K562 (cell line): ENCODE measurements around the gene CEACAM20. TPM values are rescaled to one million over a fixed set of nuclear protein-coding genes. Genes with fewer than 3 reads are reported as not detected.

Source experiments
- ATAC-seq: fragments of 200-7000 bp; cut with Tn5 transposase; 3 replicates; pipeline ENCODE4 v1.9.1; 2020; ENCODE audit warnings: moderate library complexity
- BruUV-seq: library from RNA; stranded (reverse); fragments of 400-500 nt; replicated peaks from 2 replicates; lab custom pipeline; 2021; lab: Mats Ljungman, UMichigan
- CTCF ChIA-PET: fragments of 300-600 bp; formaldehyde crosslinking; extraction: SDS; loops from one replicate; lab custom pipeline; 2021; ENCODE audit warnings: low intra/inter-chr PET ratio; lab: Yijun Ruan, JAX
- POLR2A ChIA-PET: fragments of 300-600, 350-650 bp; sonication (Branson Sonifier 250); formaldehyde crosslinking; extraction: SDS; loops from one replicate; lab custom pipeline; 2021; ENCODE audit warnings: antibody characterized with exemption, inconsistent platforms; lab: Yijun Ruan, JAX
- DNase-seq, 4 experiments: peaks; one replicate each; pipeline versions ENCODE4 v3.0.0 to v3.0.0-alpha.2; 2011 to 2018; ENCODE audit warnings: low spot score in 3 of 4, mixed read lengths in 3 of 4; ENCODE audit errors: extremely low read depth in 1 of 4
- FAIRE-seq: peaks from 2 replicates; lab custom pipeline; 2011; peaks lifted over from hg19 to GRCh38; lab: Jason Lieb, UNC
- H2AFZ ChIP-seq: 2 replicates; pipeline ENCODE4 v1.6.0; 2011; ENCODE audit warnings: low read depth, low read length, control low read depth, inconsistent platforms
- H3K27ac ChIP-seq: fragments of 200-600 bp; 3 replicates; pipeline ENCODE4 v1.8.0; 2011; ENCODE audit warnings: low read depth, mild to moderate bottlenecking, control low read depth, inconsistent platforms, low read length, moderate library complexity, mixed read lengths; ENCODE audit errors: extremely low read depth
- H3K27me3 ChIP-seq, 2 experiments: fragments of 300-600 bp in 1 of 2; 2 replicates in 1 of 2; 3 replicates in 1 of 2; pipeline versions ENCODE4 v1.6.0 to v1.8.0; 2011; ENCODE audit warnings: inconsistent platforms in 2 of 2, low read length in 2 of 2, mild to moderate bottlenecking in 1 of 2, mixed read lengths in 1 of 2, moderate library complexity in 1 of 2; ENCODE audit not compliant: control insufficient read depth in 2 of 2, insufficient read depth in 2 of 2
- H3K36me3 ChIP-seq: fragments of 300-600 bp; 3 replicates; pipeline ENCODE4 v1.8.0; 2011; ENCODE audit warnings: mild to moderate bottlenecking, low read length, inconsistent platforms; ENCODE audit not compliant: control insufficient read depth, insufficient read depth
- H3K4me1 ChIP-seq, 2 experiments: fragments of 200-600 bp in 1 of 2; replicated peaks in 1 of 2; 2 replicates in 1 of 2; 3 replicates in 1 of 2; pipeline versions ENCODE4 v1.5.1 to v1.8.0; 2011; ENCODE audit warnings: inconsistent platforms in 2 of 2, low read length in 2 of 2, mild to moderate bottlenecking in 1 of 2, mixed read lengths in 1 of 2, moderate library complexity in 1 of 2; ENCODE audit not compliant: control insufficient read depth in 2 of 2, insufficient read depth in 2 of 2
- H3K4me2 ChIP-seq: 2 replicates; pipeline ENCODE4 v1.6.1; 2011; ENCODE audit warnings: low read length, control low read depth, inconsistent platforms, mixed read lengths; ENCODE audit not compliant: insufficient read depth
- H3K4me3 ChIP-seq: fragments of 200-600 bp; sonication (generic), shearing (Covaris generic); 2 replicates; pipeline ENCODE4 v1.5.1; 2016; ENCODE audit warnings: control low read depth, inconsistent platforms
- H3K79me2 ChIP-seq: fragments of 200-600 bp; 3 replicates; pipeline ENCODE4 v1.8.0; 2011; ENCODE audit warnings: low read length, inconsistent platforms; ENCODE audit not compliant: control insufficient read depth, insufficient read depth
- H3K9ac ChIP-seq, 2 experiments: 2 replicates each; pipeline versions ENCODE4 v1.6.0 to v1.6.1; 2011; ENCODE audit warnings: low read depth in 2 of 2, low read length in 2 of 2, control low read depth in 1 of 2, inconsistent platforms in 1 of 2, mild to moderate bottlenecking in 1 of 2, mixed read lengths in 1 of 2; ENCODE audit not compliant: insufficient read depth in 1 of 2
- H3K9me1 ChIP-seq: one replicate; pipeline ENCODE4 v1.6.0; 2011; ENCODE audit warnings: inconsistent platforms, mild to moderate bottlenecking, low read length, moderate library complexity; ENCODE audit not compliant: control insufficient read depth, insufficient read depth
- H3K9me3 ChIP-seq: replicated peaks from 2 replicates; pipeline ENCODE4 v1.5.1; 2011; ENCODE audit warnings: low read depth, low read length, inconsistent platforms; ENCODE audit not compliant: control insufficient read depth, insufficient read depth
- H4K20me1 ChIP-seq: replicated peaks from 2 replicates; pipeline ENCODE4 v1.6.1; 2011; ENCODE audit warnings: low read length, inconsistent platforms, mixed read lengths; ENCODE audit not compliant: control insufficient read depth, insufficient read depth
- ADNP ChIP-seq: fragments of 200-800 bp; sonication (Bioruptor generic); IDR thresholded peaks from 2 replicates; pipeline ENCODE4 v1.6.1; 2016; ENCODE audit warnings: missing genetic modification characterization, missing compliant biosample characterization
- ARHGAP35 ChIP-seq: fragments of 450-650 bp; IDR thresholded peaks from 2 replicates; pipeline ENCODE4 v1.6.1; 2018; ENCODE audit not compliant: partially characterized antibody
- BCOR ChIP-seq: fragments of 450-650 bp; IDR thresholded peaks from 2 replicates; pipeline ENCODE4 v1.6.1; 2016
- CBX3 ChIP-seq, 2 experiments: IDR thresholded peaks; 1 replicate in 1 of 2; 2 replicates in 1 of 2; pipeline ENCODE4 v1.6.1; 2012; ENCODE audit warnings: inconsistent platforms in 2 of 2, low read length in 2 of 2, borderline replicate concordance in 1 of 2, control low read depth in 1 of 2
- CHD4 ChIP-seq: fragments of 200-600 bp; sonication (generic); IDR thresholded peaks from 3 replicates; pipeline ENCODE4 v1.6.1; 2012; ENCODE audit warnings: low read depth, mild to moderate bottlenecking, mixed read lengths, low read length, inconsistent platforms; ENCODE audit not compliant: insufficient read depth, insufficient replicate concordance, poor library complexity, severe bottlenecking
- EGR1 ChIP-seq: fragments of 450-650 bp; conservative IDR thresholded peaks from 2 replicates; pipeline ENCODE4 v1.6.1; 2017; ENCODE audit warnings: mild to moderate bottlenecking
- EZH2 ChIP-seq: IDR thresholded peaks from 2 replicates; pipeline ENCODE4 v1.6.1; 2012; ENCODE audit warnings: low read depth, mild to moderate bottlenecking, inconsistent platforms, low read length, borderline replicate concordance
- HDAC2 ChIP-seq: fragments of 450-650 bp; IDR thresholded peaks from 2 replicates; pipeline ENCODE4 v1.6.1; 2016; ENCODE audit warnings: mild to moderate bottlenecking
- HNRNPK ChIP-seq: fragments of 200-400 bp; formaldehyde crosslinking; IDR thresholded peaks from one replicate; pipeline ENCODE4 v1.6.1; 2018; ENCODE audit warnings: mild to moderate bottlenecking, low read depth, low read length; ENCODE audit not compliant: poor library complexity, severe bottlenecking
- NELFE ChIP-seq: IDR thresholded peaks from 2 replicates; pipeline ENCODE4 v1.6.1; 2011; ENCODE audit warnings: mild to moderate bottlenecking; ENCODE audit not compliant: insufficient read depth, insufficient read length
- RBM25 ChIP-seq: fragments of 200-400 bp; formaldehyde crosslinking; IDR thresholded peaks from 2 replicates; pipeline ENCODE4 v1.6.1; 2018; ENCODE audit warnings: low read length, low read depth, moderate library complexity; ENCODE audit not compliant: severe bottlenecking
- RCOR1 ChIP-seq, 2 experiments: IDR thresholded peaks; 2 replicates each; pipeline ENCODE4 v1.6.1; 2012; ENCODE audit warnings: low read depth in 2 of 2, low read length in 2 of 2, borderline replicate concordance in 1 of 2, improper control_type of control experiment in 1 of 2
- ZNF41 ChIP-seq: fragments of 250-450 bp; sonication (Bioruptor Pico); conservative IDR thresholded peaks from 2 replicates; pipeline ENCODE4 v1.4.0; 2020; ENCODE audit warnings: mild to moderate bottlenecking
- WGBS: fragments of 100-300 bp; shearing (Covaris generic); methylation state at CpG from one replicate; pipeline ENCODE4 v1.1.6; 2016; ENCODE audit warnings: low coverage, mixed read lengths; ENCODE audit not compliant: insufficient coverage; ENCODE audit errors: missing lambda C conversion rate; 5-methylcytosine and 5-hydroxymethylcytosine counted together
- in situ Hi-C: fragments of 300-500 bp; cut with MboI; formaldehyde crosslinking; loops from 4 replicates; pipeline ENCODE4 v1.15.0; 2018; ENCODE audit warnings: inconsistent platforms, mixed read lengths
- intact Hi-C: fragments of 100-400 bp; cut with micrococcal nuclease; formaldehyde crosslinking; loops from 2 replicates; pipeline ENCODE4 v1.14.2; 2022
- polyA plus RNA-seq, 8 experiments: library from polyadenylated mRNA; depleted of rRNA in 4 of 8; stranded (reverse) in 5 of 8; unstranded in 3 of 8; fragments of >200 nt; fragmentation: Nextera tagmentation in 2 of 8; fragmentation: Illumina TruSeq in 1 of 8; extraction: Ambion mirVana in 2 of 8; extraction: Trizol in 1 of 8; gene quantifications; 2 replicates each; pipeline versions ENCODE4 v1.2.1 to v1.2.3, GENCODE V29; 2011 to 2014; ENCODE audit warnings: inconsistent platforms in 1 of 8, missing spikeins in 1 of 8
- total RNA-seq, 7 experiments: library from RNA; depleted of rRNA in 6 of 7; stranded (reverse); fragments of >200 nt in 6 of 7; fragmentation: Illumina TruSeq in 2 of 7; extraction: Trizol in 2 of 7; gene quantifications; 2 replicates each; pipeline versions ENCODE4 v1.2.1 to v1.2.3, GENCODE V29; 2011 to 2021; ENCODE audit warnings: low replicate concordance in 1 of 7
- TF ChIP-seq, protein P1 (sequence below), 2 experiments: fragments of 450-650 bp in 1 of 2; IDR thresholded peaks; 2 replicates each; pipeline ENCODE4 v1.6.1; 2011 to 2017; ENCODE audit warnings: low read depth in 2 of 2, antibody characterized with exemption in 1 of 2, borderline replicate concordance in 1 of 2, low read length in 1 of 2, mild to moderate bottlenecking in 1 of 2, mixed read lengths in 1 of 2; ENCODE audit not compliant: control insufficient read depth in 1 of 2
- TF ChIP-seq, protein P2 (sequence below): fragments of 450-650 bp; formaldehyde crosslinking; IDR thresholded peaks from 2 replicates; pipeline ENCODE4 v1.4.0; 2020; ENCODE audit warnings: mild to moderate bottlenecking, moderate library complexity
- TF ChIP-seq, protein P3 (sequence below): fragments of 250-450 bp; sonication (Bioruptor Pico); IDR thresholded peaks from 2 replicates; pipeline ENCODE4 v1.5.0; 2021

Gene CEACAM20
- total and polyA plus RNA-seq, 9 of the 15 experiments (the other 6 are each of a cell fraction or from before 2014, with no cell fraction given), result not detected

DNA sequence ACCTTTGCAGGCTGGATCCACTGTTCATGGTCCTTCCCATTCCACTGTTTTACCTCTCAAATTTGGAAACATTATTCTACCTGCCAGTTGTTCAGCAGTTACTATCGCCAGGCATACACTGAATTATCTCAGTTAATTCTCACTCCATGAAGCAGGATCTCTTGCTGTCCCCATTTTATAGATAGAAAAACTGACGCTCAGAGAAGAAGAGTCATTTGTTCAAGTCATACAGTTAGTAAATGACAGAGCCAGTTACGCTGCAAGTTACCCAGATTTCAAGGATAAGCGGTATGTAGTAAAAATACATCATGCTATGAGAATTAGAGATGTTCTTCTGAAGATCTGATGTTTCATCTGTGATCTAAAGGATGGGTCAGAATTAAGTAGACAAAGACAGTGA, 43.7 kb upstream of the CEACAM20 start:
- Histone ChIP-seq H3K9me3 (no peaks in the 10 kb centered on the region), H3K4me1 (peaks cover 12 to 33% of the 10 kb centered on the region in 2 experiments), H3K36me3 (no peaks in the 10 kb centered on the region), H3K4me2 (peak overlapping the region; percentile 57), H3K27ac (peak overlapping the region; percentile 47; the same call in 2 of the 3 replicates), H3K9me1 (no peaks in the 10 kb centered on the region), H2AFZ (peak overlapping the region; percentile 66), H3K9ac (peak overlapping the region in 1 of 2 experiments; percentile 32; a peak in 1 of 4 replicates), H3K79me2 (no peaks in the 10 kb centered on the region), H3K27me3 (no peaks in the 10 kb centered on the region), H4K20me1 (no peaks in the 10 kb centered on the region), H3K4me3 (no peak overlapping the region)
- DNase-seq (no peak), ATAC-seq (no peak), FAIRE-seq (no peak)
- in situ Hi-C loops, result loop anchor here (5.0 kb wide), 3 partner anchors 84 to 204 kb away; partner anchors contain the start of gene CBLC
- POLR2A ChIA-PET, result interaction anchor here (0.7 to 1.2 kb wide), 2 partner anchors 11 to 37 kb away, joined by 3 read pairs; no protein-coding TSS in a partner anchor
- CTCF ChIA-PET, result no interaction called here
- BruUV-seq, result no TSS peak
- intact Hi-C loops, result loop anchor here (5.0 to 10.0 kb wide), 2 partner anchors 112 to 274 kb away; partner anchors contain the start of gene NECTIN2
- 36% methylated on average over 4 of the region's 4 CpGs for WGBS
- TF ChIP-seq HDAC2, result peak; percentile 90
- TF ChIP-seq NELFE, result no peak
- TF ChIP-seq BCOR, result peak; percentile 98
- no peak for TF ChIP-seq ARHGAP35
- TF ChIP-seq, protein P1, sequence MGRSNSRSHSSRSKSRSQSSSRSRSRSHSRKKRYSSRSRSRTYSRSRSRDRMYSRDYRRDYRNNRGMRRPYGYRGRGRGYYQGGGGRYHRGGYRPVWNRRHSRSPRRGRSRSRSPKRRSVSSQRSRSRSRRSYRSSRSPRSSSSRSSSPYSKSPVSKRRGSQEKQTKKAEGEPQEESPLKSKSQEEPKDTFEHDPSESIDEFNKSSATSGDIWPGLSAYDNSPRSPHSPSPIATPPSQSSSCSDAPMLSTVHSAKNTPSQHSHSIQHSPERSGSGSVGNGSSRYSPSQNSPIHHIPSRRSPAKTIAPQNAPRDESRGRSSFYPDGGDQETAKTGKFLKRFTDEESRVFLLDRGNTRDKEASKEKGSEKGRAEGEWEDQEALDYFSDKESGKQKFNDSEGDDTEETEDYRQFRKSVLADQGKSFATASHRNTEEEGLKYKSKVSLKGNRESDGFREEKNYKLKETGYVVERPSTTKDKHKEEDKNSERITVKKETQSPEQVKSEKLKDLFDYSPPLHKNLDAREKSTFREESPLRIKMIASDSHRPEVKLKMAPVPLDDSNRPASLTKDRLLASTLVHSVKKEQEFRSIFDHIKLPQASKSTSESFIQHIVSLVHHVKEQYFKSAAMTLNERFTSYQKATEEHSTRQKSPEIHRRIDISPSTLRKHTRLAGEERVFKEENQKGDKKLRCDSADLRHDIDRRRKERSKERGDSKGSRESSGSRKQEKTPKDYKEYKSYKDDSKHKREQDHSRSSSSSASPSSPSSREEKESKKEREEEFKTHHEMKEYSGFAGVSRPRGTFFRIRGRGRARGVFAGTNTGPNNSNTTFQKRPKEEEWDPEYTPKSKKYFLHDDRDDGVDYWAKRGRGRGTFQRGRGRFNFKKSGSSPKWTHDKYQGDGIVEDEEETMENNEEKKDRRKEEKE (IDR thresholded peaks at IDR 0.05; ENCODE audit: borderline replicate concordance in 1 of 2, control insufficient read depth in 1 of 2, low read depth in 2 of 2, low read length in 1 of 2), result no peak
- TF ChIP-seq ADNP (tag), result peak; percentile 68
- TF ChIP-seq RBM25, result peak; percentile 99
- TF ChIP-seq EGR1, result no peak
- 0 out of 3 replicates have a peak, but pooled peaks of 1 of the 2 experiments have one; percentile 32 for TF ChIP-seq CBX3 (IDR thresholded peaks at IDR 0.05; ENCODE audit: borderline replicate concordance in 1 of 2, low read length in 2 of 2)
- no peak for TF ChIP-seq HNRNPK
- TF ChIP-seq CHD4, result peak; percentile 74
- TF ChIP-seq, protein P2, sequence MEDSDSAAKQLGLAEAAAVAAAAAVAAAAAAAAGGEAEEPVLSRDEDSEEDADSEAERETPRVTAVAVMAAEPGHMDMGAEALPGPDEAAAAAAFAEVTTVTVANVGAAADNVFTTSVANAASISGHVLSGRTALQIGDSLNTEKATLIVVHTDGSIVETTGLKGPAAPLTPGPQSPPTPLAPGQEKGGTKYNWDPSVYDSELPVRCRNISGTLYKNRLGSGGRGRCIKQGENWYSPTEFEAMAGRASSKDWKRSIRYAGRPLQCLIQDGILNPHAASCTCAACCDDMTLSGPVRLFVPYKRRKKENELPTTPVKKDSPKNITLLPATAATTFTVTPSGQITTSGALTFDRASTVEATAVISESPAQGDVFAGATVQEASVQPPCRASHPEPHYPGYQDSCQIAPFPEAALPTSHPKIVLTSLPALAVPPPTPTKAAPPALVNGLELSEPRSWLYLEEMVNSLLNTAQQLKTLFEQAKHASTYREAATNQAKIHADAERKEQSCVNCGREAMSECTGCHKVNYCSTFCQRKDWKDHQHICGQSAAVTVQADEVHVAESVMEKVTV (CRISPR knock-in tag), result no peak
- peak in 1 of 2 experiments; percentile 45; a peak in 1 of 4 replicates for TF ChIP-seq RCOR1 (IDR thresholded peaks at IDR 0.05; ENCODE audit: borderline replicate concordance in 1 of 2, low read depth in 2 of 2, low read length in 2 of 2)
- TF ChIP-seq, protein P3, sequence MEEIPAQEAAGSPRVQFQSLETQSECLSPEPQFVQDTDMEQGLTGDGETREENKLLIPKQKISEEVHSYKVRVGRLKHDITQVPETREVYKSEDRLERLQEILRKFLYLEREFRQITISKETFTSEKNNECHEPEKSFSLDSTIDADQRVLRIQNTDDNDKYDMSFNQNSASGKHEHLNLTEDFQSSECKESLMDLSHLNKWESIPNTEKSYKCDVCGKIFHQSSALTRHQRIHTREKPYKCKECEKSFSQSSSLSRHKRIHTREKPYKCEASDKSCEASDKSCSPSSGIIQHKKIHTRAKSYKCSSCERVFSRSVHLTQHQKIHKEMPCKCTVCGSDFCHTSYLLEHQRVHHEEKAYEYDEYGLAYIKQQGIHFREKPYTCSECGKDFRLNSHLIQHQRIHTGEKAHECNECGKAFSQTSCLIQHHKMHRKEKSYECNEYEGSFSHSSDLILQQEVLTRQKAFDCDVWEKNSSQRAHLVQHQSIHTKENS (CRISPR knock-in tag), result 0 out of 2 replicates have a peak, but pooled peaks have one; percentile 48
- no peak for TF ChIP-seq EZH2
- TF ChIP-seq ZNF41 (CRISPR knock-in tag), result no peak
